Activated CD4-positive, alpha-beta T cell treated with anti-CD3 and anti-CD28 coated beads, Interleukin-2, amount 50 U/mL, for 4 hours (primary cell): Measurements from ENCODE around the gene OGFOD3.
"Not testable (repeated sequence)": the region's sequence is repeated elsewhere in the genome, so short reads cannot be mapped to it uniquely, and the experiment has no call there.

ENCODE experiments used
- DNase-seq, 2 experiments: peaks; one replicate each; pipeline ENCODE4 v3.0.0-alpha.2; 2020

Gene OGFOD3

DNA sequence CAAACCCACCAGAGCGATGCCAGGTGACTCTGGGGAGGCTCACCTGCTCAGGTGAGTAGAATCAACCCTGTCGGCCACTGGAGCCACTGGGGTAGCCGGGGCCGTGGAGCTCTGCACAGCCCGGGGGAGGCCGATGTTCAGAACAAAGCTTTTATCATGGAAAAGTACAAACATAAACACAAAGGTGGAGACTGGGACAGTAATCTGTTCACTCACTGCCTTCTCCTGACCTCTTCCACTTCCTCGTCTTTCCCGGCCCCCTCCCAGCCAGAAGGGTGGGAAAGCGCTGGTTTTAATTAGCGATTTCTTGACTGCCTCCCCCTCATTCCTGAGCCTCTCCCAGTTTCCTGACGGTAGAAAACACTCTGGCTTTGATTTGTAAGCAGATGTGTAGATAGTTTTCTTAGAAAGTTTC lies 69.1 kb downstream of the OGFOD3 start:
- DNase-seq = no peak

DNA sequence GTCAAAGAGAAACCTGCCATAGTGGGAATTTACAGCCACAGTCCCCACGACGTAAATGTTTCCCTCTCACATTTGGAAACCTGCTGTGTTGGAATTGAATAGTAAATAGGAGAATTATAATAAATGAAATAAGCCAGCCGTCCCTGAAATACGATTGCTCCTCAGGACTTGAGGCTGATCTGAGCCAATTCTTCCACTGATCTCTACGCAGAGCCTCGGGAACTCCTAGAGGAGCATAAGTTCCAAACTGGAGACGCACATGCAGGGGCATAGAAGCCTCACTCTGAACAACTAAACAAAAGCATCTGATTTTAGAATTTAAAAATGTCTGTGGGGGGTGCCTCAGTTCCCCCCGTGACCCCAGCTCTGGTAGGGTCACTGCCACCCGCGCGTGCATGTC lies 69.5 kb downstream of the OGFOD3 start:
- DNase-seq = no peak

DNA sequence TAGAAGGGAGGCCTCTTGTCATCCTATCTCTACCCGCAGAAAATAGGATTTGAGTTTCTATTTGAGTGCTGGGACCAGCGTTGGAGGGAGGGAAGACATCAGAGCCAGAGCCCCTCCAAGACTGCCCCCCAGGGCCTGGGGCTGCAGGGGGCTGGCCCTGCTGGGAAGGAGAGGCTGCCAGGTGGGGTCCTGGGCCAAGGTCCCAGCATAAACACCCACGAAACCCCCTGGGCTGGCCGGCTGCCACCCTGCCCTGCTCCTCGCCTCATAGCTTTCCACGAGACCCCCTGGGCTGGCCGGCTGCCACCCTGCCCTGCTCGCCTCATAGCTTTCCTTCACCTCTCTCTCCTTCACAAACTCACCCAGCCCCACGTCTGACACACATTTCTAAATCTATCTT lies 70.0 kb downstream of the OGFOD3 start:
- DNase-seq = no peak

DNA sequence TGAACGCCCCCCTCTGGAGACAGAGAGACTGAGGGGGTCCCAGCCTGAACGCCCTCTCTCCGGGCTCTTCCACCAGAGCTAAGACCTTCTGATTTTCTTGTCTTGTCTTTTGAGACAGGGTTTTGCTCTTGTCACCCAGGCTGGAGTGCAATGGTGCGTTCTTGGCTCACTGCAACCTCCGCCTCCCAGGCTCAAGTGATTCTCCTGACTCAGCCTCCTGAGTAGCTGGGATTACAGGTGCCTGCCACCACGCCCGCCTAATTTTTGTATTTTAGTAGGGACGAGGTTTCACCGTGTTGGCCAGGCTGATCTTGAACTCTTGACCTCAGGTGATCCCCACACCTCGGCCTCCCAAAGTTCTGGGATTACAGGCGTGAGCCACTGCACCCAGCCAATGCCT lies 70.4 kb downstream of the OGFOD3 start:
- not testable (repeated sequence) for DNase-seq

DNA sequence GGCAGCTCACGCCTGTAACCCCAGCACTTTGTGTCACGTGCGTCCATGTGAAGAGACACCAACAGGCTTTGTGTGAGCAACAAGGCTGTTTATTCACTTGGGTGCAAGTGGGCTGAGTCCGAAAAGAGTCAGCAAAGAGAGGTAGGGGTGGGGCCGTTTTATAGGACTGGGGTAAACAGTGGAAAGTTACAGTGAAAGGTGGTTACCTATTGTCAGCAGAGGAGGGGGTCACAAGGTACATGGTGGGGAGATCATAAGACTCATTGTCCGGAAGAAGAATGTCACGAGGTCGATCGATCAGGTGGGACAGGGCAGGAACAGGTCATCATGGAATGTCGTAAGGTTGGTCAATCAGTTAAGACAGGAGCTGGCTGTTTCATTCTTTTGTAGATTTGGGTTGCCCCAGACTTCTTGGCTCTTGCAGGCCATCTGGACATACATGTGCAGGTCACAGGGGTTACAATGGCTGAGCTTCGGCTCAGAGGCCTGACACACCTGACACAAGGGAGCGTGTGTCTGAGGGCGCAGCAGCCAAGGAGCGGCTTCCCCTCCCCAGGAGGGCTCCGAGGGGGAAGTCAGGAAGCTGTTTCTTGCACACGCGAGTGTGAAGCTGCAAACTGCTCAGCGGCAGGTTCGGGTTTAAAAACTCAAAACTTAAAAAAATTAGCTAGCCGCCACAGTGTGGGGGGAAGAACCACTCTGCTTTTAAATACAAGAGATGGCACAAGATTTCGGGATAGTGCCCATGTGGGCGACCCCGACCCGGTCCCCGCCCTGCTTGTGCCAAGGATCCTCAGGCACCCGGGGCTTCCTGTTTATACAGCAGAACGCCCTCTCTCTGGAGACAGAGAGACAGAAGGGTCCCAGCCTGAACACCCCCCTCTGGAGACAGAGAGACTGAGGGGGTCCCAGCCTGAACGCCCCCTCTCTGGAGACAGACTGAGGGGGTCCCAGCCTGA lies 71.8 kb downstream of the OGFOD3 start:
- no peak for DNase-seq

GRCh38 chr17:82345151-82345976 lies 73.0 kb downstream of the OGFOD3 start:
- DNase-seq = no peak

DNA sequence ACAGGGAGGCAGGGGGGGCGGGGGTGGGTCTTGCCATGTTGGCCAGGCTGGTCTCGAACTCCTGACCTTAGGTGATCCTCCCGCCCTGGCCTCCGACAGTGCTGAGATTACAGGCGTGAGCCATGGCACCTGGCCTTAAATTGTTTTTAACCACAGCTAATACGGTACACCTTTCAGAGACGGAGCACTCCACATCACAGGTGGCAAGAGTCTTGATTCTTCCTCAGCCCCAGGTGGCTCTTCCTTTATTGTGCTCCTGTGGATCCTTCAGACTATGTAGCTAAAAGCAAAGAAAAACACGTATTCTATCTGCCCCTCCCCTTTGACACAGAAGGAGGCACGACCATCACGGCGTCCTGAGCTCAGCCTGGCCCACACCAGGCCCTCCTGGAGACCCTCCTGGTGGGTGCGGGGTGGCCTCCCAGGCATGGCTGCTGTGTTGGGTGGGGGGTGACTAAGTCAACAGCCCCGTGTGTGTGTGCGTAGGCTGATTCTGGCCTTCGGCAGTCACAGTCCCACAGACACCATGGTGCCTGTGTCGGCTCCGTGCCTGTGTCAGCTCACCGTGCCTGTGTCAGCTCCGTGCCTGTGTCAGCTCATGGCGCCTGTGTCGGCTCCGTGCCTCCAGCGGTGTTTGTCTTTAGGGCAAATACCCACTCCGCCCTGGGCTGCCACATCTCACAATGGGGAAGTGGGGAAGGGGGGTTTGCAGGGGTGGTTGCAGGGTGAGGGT lies 74.0 kb downstream of the OGFOD3 start:
- no peak for DNase-seq

DNA sequence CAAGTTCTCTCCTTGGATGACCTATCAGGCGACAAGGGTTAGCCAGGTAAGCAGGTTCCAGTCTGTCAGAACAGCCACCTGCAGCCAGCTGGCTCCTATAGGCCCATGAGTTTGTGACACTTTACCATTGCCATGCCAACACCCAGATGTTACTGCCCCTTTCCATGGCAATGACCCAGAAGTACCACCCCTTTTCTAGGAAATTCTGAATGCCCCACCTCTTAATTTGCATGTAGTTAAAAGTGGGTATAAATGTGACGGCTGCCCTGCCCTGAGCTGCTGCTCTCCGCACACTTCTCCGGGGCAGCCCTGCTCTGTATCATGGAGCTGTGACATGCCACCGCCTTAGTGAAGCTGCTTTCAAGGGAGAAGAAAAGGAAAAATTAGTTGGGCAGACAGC lies 74.8 kb downstream of the OGFOD3 start:
- no peak for DNase-seq

GRCh38 chr17:82342361-82343079 lies 75.9 kb downstream of the OGFOD3 start:
- DNase-seq = no peak

- no peak for DNase-seq
Measured at GRCh38 chr17:82339634-82340580, 78.5 kb downstream of the OGFOD3 start.
